GM23338 (cell line): ENCODE data around the gene MINDY4. TPM values are rescaled to one million over a fixed set of nuclear protein-coding genes. Genes with fewer than 3 reads are reported as not detected.
A peak's percentile ranks its signal among the peaks of the same experiment; 100 is the strongest.

Experiments
- ATAC-seq: fragments of 200-7000 bp; cut with Tn5 transposase; 3 replicates; pipeline ENCODE4 v1.9.1; 2020
- DNase-seq: peaks from one replicate; pipeline ENCODE4 v3.0.0-alpha.2; 2015; ENCODE audit warnings: low spot score
- H2AFZ ChIP-seq: fragments of 200-600 bp; sonication (generic); 2 replicates; pipeline ENCODE4 v1.8.0; 2016; ENCODE audit warnings: antibody characterized with exemption, mild to moderate bottlenecking, moderate library complexity
- H3F3A ChIP-seq: fragments of 200-600 bp; sonication (generic); replicated peaks from 2 replicates; pipeline ENCODE4 v1.8.0; 2017; ENCODE audit warnings: antibody characterized with exemption, mixed run types, low read depth
- H3K27ac ChIP-seq: fragments of 200-600 bp; sonication (generic); 2 replicates; pipeline ENCODE4 v1.6.1; 2016; ENCODE audit warnings: low read depth
- H3K27me3 ChIP-seq: fragments of 200-600 bp; sonication (generic); 2 replicates; pipeline ENCODE4 v1.8.0; 2016; ENCODE audit warnings: mild to moderate bottlenecking, mixed run types, moderate library complexity; ENCODE audit not compliant: insufficient read depth
- H3K36me3 ChIP-seq: fragments of 200-600 bp; sonication (generic); 2 replicates; pipeline ENCODE4 v1.8.0; 2016; ENCODE audit warnings: mild to moderate bottlenecking; ENCODE audit not compliant: insufficient read depth
- H3K4me1 ChIP-seq: fragments of 200-600 bp; sonication (generic); 2 replicates; pipeline ENCODE4 v1.8.0; 2016; ENCODE audit warnings: mild to moderate bottlenecking, moderate library complexity; ENCODE audit not compliant: insufficient read depth
- H3K4me2 ChIP-seq: fragments of 200-600 bp; sonication (generic); 2 replicates; pipeline ENCODE4 v1.7.1; 2017; ENCODE audit warnings: mixed run types
- H3K4me3 ChIP-seq: fragments of 200-600 bp; sonication (generic); 2 replicates; pipeline ENCODE4 v1.6.1; 2016; ENCODE audit warnings: mixed run types
- H3K79me2 ChIP-seq: fragments of 200-600 bp; sonication (generic); replicated peaks from 2 replicates; pipeline ENCODE4 v1.8.0; 2017; ENCODE audit warnings: mild to moderate bottlenecking; ENCODE audit not compliant: insufficient read depth
- H3K9me2 ChIP-seq: fragments of 200-600 bp; sonication (generic); 2 replicates; pipeline ENCODE4 v1.8.0; 2017; ENCODE audit not compliant: insufficient read depth
- H4K20me1 ChIP-seq: fragments of 200-600 bp; sonication (generic); replicated peaks from 2 replicates; pipeline ENCODE4 v1.8.0; 2017; ENCODE audit warnings: mild to moderate bottlenecking; ENCODE audit not compliant: insufficient read depth
- H3K27ac Mint-ChIP-seq: 2 replicates; pipeline ENCODE4 v1.8.0; 2020; ENCODE audit warnings: inconsistent platforms, mild to moderate bottlenecking, moderate library complexity, mixed read lengths
- H3K27me3 Mint-ChIP-seq: 3 replicates; pipeline ENCODE4 v1.8.0; 2022; ENCODE audit warnings: low read depth, mild to moderate bottlenecking, moderate library complexity, mixed read lengths, inconsistent platforms; ENCODE audit not compliant: insufficient read depth, poor library complexity
- H3K36me3 Mint-ChIP-seq: 3 replicates; pipeline ENCODE4 v1.8.0; 2021; ENCODE audit warnings: low read depth, mild to moderate bottlenecking, inconsistent platforms, moderate library complexity, mixed read lengths
- H3K4me1 Mint-ChIP-seq: 3 replicates; pipeline ENCODE4 v1.8.0; 2020; ENCODE audit warnings: mild to moderate bottlenecking, inconsistent platforms, mixed read lengths
- H3K4me3 Mint-ChIP-seq: 3 replicates; pipeline ENCODE4 v1.8.0; 2021; ENCODE audit warnings: moderate library complexity, mild to moderate bottlenecking, inconsistent platforms, mixed read lengths
- H3K9me3 Mint-ChIP-seq: 3 replicates; pipeline ENCODE4 v1.8.0; 2020; ENCODE audit warnings: moderate library complexity, mild to moderate bottlenecking, inconsistent platforms, mixed read lengths
- CREB1 ChIP-seq: fragments of 250-450 bp; sonication (Bioruptor Pico); IDR thresholded peaks from 2 replicates; pipeline ENCODE4 v1.5.0; 2020; ENCODE audit warnings: low read depth, mild to moderate bottlenecking, moderate library complexity
- CTCF ChIP-seq, 2 experiments: fragments of 200-600 bp in 1 of 2; sonication (generic) in 1 of 2; conservative IDR thresholded peaks; 2 replicates each; pipeline versions ENCODE4 v1.5.1 to v1.6.1; 2016 to 2017; ENCODE audit warnings: antibody characterized with exemption in 2 of 2, low read depth in 2 of 2, mild to moderate bottlenecking in 2 of 2, moderate library complexity in 1 of 2
- ETS1 ChIP-seq: IDR thresholded peaks from 2 replicates; pipeline ENCODE4 v1.6.1; 2016; ENCODE audit warnings: antibody characterized with exemption
- EZH2 ChIP-seq: fragments of 200-600 bp; sonication (generic); IDR thresholded peaks from one replicate; pipeline ENCODE4 v1.8.0; 2017; ENCODE audit warnings: antibody characterized with exemption, mild to moderate bottlenecking, low read depth; ENCODE audit not compliant: unreplicated experiment
- JUNB ChIP-seq: IDR thresholded peaks from one replicate; pipeline ENCODE4 v1.6.1; 2016; ENCODE audit warnings: antibody characterized with exemption; ENCODE audit not compliant: unreplicated experiment
- NANOG ChIP-seq: IDR thresholded peaks from 2 replicates; pipeline ENCODE4 v1.6.1; 2016; ENCODE audit warnings: antibody characterized with exemption, borderline replicate concordance
- REST ChIP-seq: IDR thresholded peaks from one replicate; pipeline ENCODE4 v1.6.1; 2018; ENCODE audit warnings: antibody characterized with exemption; ENCODE audit not compliant: unreplicated experiment
- STAT1 ChIP-seq: IDR thresholded peaks from one replicate; pipeline ENCODE4 v1.6.1; 2016; ENCODE audit warnings: antibody characterized with exemption; ENCODE audit not compliant: unreplicated experiment
- polyA plus RNA-seq: library from polyadenylated mRNA; unstranded; fragments of >200 nt; fragmentation: Nextera tagmentation; extraction: Ambion mirVana; gene quantifications from 2 replicates; pipeline ENCODE4 v1.2.1, GENCODE V29; 2016
- total RNA-seq: library from RNA; depleted of rRNA; stranded (reverse); fragments of >200 nt; shearing (Covaris generic); gene quantifications from 2 replicates; pipeline ENCODE4 v1.2.3, GENCODE V29; 2014

The MINDY4 gene
- total and polyA plus RNA-seq, 2 experiments from 2014 or later = 1.7 to 4.4 TPM

- no peaks in the 10 kb centered on the region for H4K20me1 ChIP-seq
- no peaks in the 10 kb centered on the region for H3K4me1 ChIP-seq
- no peak for DNase-seq
- Mint-ChIP-seq H3K36me3 (peaks cover 13% of the 10 kb centered on the region), H3K27me3 (no peaks in the 10 kb centered on the region), H3K4me1 (peaks cover 3% of the 10 kb centered on the region; the same call in 1 of the 3 replicates), H3K9me3 (no peaks in the 10 kb centered on the region), H3K27ac (no peak overlapping the region), H3K4me3 (no peak overlapping the region)
- H3K4me2 ChIP-seq = no peak overlapping the region
- H3K79me2 ChIP-seq = no peaks in the 10 kb centered on the region
- no peaks in the 10 kb centered on the region for H3K27me3 ChIP-seq
- no peak for ATAC-seq
- H3K27ac ChIP-seq = no peak overlapping the region
- H3K4me3 ChIP-seq = no peak overlapping the region
- TF ChIP-seq ETS1 (no peak), STAT1 (no peak), EZH2 (no peak), NANOG (no peak), CTCF (conservative IDR thresholded peaks at IDR 0.05; ENCODE audit: low read depth in 2 of 2) (peak in 1 of 2 experiments; percentile 18; a peak in 1 of 4 replicates), JUNB (no peak)
- no peaks in the 10 kb centered on the region for H3F3A ChIP-seq
- H3K9me2 ChIP-seq = no peaks in the 10 kb centered on the region
- peaks cover 5% of the 10 kb centered on the region; the same call in 1 of the 2 replicates for H3K36me3 ChIP-seq
- no peak overlapping the region for H2AFZ ChIP-seq
Measured at GRCh38 chr7:30785786-30786185, 14.6 kb downstream of the MINDY4 start.

GRCh38 chr7:30787486-30787885 lies 16.3 kb downstream of the MINDY4 start:
- DNase-seq (no peak), ATAC-seq (no peak)
- Mint-ChIP-seq H3K4me1 (peaks cover 12% of the 10 kb centered on the region; the same call in 2 of the 3 replicates), H3K27me3 (no peaks in the 10 kb centered on the region), H3K4me3 (no peak overlapping the region), H3K9me3 (no peaks in the 10 kb centered on the region), H3K27ac (no peak overlapping the region), H3K36me3 (peaks cover 7% of the 10 kb centered on the region)
- Histone ChIP-seq H2AFZ (no peak overlapping the region), H3K9me2 (no peaks in the 10 kb centered on the region), H3K79me2 (no peaks in the 10 kb centered on the region), H3K4me1 (no peaks in the 10 kb centered on the region), H4K20me1 (no peaks in the 10 kb centered on the region), H3K4me2 (no peak overlapping the region), H3K4me3 (no peak overlapping the region), H3K36me3 (no peaks in the 10 kb centered on the region), H3K27ac (no peak overlapping the region), H3F3A (no peaks in the 10 kb centered on the region), H3K27me3 (no peaks in the 10 kb centered on the region)
- TF ChIP-seq ETS1 (no peak), NANOG (no peak), EZH2 (no peak), REST (no peak), CREB1 (CRISPR knock-in tag) (no peak), CTCF (conservative IDR thresholded peaks at IDR 0.05; ENCODE audit: low read depth in 2 of 2) (no peak)
